ENCODE results near the gene CPA5.
A peak's percentile ranks its signal among the peaks of the same experiment; 100 is the strongest.

The CPA5 gene

GRCh38 chr7:130333832-130334231 lies 10.8 kb upstream of the CPA5 start:
- DNase-seq = no peak

- DNase-seq = peak; percentile 75
Observed at GRCh38 chr7:130334274-130334673, 10.3 kb upstream of the CPA5 start.

DNA sequence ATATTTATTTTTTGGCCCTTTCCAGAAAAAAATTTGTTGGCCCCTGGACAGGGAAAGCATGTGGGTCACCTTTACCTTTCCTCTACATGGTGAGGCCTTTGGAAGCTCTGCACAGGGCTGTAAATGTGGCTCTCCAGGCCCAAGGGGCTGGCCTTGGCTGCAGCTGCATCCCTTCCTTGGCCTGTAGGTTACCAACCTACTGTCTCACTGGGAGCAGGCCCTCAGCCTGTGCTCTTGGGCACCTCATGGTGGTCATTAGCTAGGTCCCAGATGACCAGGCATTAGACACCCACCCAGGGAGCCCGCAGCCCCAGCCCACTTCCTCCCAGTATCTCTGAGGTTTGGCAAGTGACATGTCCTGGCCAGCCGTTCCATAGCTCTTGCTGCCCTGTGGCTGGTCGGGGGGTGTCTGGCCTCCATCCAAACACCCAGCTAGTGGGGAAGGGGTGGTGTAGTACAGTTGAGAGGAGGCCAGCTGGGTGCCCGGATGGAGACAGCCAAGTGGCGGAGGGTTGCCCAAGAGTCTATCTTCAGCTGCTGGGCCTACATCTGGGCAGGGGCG lies 7.1 kb upstream of the CPA5 start:
- DNase-seq = no peak

GRCh38 chr7:130338233-130338632 lies 6.4 kb upstream of the CPA5 start:
- no peak for DNase-seq

DNA sequence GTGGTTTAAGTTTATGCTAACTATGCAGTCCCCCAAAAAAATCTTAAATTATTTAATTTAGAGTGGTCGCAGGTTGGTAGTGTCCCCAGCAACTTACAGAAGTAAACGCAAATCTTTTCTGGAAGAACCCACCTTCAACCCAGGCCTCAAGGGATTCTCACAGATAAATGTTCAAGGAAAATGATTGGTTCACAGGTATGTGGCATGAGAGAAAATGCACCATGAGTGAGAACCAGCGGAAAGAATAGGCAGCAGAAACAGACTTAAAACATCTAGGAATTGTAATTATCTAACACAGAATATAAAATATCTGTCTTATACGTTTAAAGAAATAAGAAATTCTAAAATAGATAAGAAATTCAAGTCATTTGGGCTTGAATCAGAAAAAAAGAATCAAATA lies 2.7 kb upstream of the CPA5 start:
- no peak for DNase-seq

GRCh38 chr7:130342701-130343380 lies 1.8 kb upstream of the CPA5 start:
- DNase-seq = no peak

- DNase-seq = peak; percentile 76
Observed at GRCh38 chr7:130345136-130345535, 520 bp downstream of the CPA5 start.

GRCh38 chr7:130345725-130346124 lies 1.1 kb downstream of the CPA5 start:
- DNase-seq = no peak

DNA sequence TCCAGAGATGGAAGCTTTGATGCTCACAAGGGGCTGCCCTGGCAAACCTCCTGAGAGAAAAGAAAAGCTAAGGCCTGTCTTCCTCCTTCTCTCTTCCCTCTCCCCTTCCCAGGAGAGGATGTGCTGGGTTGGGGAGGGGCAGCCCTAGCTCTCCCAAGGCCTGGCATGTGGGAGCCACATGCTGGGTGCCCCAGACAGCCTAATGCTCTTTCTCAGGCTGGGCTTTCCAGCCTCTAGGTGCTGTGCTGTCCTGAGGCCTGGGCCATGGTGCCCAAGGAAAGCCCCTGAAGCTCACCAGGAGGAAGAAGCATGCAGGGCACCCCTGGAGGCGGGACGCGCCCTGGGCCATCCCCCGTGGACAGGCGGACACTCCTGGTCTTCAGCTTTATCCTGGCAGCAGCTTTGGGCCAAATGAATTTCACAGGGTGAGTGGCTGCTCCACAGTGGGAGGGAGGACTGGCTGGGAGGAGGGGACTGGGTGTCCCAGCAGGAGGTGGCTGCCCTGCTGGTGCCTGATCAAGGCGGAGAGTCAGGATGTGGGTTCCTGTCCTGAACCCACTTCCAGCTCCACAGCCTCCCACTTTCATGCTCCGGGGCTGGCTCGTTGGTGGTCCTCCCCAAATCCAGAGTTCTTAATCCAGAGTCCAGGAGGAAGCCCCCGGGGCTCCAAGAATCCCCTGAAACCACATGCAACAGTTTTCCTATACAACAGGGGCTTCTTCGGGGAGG lies 1.7 kb downstream of the CPA5 start:
- no peak for DNase-seq

GRCh38 chr7:130346941-130347340 lies 2.3 kb downstream of the CPA5 start:
- DNase-seq = no peak

DNA sequence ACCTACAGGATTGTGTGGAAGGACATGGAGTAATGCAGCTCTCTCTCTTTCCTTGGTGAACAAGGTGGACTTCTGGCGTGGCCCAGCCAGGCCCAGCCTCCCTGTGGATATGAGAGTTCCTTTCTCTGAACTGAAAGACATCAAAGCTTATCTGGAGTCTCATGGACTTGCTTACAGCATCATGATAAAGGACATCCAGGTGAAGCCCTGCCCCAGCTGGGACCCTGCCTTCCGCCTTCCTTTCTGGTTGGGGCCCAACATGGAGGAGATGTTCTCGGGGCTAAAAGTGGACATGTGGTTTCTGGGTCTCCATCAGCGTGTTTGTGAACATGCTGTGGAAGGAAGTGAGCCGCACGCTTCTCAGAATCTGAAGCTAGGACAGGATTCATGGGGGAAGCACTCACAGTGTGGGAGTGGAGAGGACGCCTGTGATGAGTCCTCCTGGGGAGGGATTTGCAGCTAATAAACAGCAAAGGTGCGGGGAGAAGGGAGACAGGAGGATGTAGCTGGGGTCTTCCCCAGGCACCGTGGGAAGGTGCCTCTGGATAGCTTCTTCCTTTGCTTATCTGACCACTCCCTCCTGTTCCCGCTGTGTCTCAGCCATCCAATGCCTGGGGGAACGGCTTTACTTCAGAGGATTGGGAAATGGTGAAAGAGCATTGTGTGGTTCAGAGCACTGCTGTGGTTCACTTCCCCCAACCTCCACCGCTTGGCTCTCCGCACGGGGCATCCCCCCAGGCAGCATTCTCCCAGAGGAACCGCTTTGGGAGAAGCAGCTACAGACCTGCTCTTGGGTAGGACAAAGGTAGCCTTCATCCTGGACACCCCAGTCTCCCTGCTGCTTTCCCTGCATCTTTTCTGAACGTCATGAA lies 5.5 kb downstream of the CPA5 start:
- DNase-seq = no peak

GRCh38 chr7:130350945-130351790 lies 6.6 kb downstream of the CPA5 start:
- DNase-seq = peak; percentile 92

DNA sequence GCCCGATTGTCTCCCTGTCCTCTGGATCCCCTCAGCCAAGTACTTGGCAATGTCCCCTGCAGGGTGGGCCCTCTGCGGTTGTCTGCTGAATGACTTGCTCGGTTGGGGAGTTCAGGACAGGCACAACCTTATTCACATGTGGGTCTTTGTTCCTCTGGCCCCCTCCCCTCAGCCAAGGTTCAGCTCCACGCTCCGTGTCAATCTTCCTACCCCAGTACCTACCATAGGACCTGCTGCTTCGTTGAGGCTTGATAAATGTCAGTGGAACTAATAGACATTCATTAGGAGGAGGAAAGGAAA lies 7.1 kb downstream of the CPA5 start:
- no peak for DNase-seq

DNA sequence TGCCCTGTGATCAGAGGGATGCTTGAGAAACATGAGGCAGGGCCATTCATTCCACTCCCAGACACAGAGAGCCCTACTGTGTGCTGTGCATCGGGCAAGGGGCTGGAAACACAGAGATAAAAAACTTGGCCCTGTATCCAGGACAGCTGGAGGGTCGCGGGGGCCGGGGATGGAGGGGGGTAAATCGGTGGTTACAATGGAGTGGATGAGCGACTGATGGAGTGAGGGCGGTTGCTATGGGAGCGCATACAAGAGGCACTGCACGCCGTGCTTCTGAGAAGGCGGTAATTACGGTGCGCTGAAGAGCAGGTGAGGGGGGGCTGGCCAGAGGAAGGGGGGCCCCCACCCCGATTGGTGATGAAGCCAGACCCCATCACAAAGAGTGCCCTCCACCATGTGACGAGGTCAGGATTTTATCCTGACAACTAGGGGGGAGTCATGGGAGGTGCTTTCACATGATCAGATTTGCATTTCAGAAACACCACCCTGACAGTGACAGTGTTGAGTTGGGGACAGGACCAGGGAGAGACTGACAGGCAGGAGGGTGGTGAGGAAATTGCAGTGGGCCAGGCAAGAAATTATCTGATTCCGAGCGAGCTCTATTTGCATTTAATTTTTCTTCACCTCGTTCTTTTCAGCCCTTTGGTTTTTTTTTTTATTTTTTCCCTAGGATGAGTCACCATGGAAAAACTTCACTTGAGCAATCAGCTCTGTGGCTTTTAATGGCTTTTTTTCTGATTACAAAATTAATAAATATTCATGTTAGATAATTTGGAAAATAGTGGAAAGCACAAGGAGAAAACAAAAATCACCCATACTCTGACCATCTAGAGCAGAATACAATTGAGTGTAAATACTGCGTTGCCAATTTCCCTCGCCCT lies 7.8 kb downstream of the CPA5 start:
- no peak for DNase-seq

- DNase-seq = no peak
Observed at GRCh38 chr7:130353196-130353595, 8.6 kb downstream of the CPA5 start.

DNA sequence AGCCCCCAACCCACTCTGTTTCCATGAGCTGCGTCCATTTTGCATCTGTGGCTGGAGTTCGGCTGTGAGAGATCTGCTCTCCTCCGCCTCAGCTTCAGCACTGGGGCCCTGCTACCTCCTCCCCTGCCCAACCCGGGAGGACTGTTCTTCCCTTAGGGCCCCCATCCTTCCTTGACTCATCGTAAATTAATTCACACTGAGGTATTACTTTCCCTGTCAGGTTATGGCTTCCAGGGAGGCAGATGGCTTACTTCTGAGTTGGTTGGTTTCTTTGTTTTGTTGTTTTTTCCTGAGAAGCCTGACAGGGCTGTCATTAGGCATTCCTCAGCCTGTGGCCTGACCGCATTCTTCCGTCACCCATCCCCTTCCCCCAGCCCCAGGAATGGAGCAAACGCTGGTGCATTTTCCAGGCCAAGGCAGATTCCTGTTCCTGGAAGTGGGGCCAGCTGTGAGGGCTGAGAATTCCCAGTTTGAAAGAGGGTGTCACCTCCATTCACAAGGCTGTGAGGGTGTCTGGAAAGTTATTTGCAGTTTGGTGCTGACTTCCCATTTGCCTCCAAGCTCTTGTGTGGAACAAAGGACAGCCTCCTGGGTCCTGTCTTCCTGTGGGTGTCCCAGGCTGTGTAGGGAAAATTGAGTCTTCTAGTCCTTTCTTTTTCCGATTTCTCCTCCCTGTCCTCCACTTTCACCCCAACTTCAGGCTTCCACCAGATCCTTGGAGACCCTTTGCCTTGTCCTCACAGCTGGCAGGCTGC lies 11.7 kb downstream of the CPA5 start:
- peak; percentile 95 for DNase-seq

GRCh38 chr7:130356876-130357611 lies 12.4 kb downstream of the CPA5 start:
- DNase-seq = peak; percentile 86

DNA sequence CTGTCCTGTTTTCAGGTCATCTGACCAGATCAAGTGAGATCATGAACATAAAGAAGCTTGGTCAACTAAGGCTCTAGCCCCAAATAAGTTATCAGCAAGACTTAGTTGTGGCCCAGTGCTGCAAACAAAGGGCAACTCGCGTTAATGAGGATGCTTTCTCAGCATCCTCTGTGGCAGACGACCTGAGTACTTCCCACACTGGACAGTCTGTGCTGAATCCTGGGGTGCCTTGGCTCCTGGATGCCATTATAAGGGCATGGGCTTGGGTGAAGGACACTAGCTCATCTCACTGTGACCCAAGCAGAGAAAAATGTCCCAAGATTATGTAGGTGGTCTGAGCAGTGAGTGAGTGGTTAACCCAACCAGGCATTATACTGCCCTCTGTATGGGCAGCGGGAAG lies 13.9 kb downstream of the CPA5 start:
- no peak for DNase-seq

DNA sequence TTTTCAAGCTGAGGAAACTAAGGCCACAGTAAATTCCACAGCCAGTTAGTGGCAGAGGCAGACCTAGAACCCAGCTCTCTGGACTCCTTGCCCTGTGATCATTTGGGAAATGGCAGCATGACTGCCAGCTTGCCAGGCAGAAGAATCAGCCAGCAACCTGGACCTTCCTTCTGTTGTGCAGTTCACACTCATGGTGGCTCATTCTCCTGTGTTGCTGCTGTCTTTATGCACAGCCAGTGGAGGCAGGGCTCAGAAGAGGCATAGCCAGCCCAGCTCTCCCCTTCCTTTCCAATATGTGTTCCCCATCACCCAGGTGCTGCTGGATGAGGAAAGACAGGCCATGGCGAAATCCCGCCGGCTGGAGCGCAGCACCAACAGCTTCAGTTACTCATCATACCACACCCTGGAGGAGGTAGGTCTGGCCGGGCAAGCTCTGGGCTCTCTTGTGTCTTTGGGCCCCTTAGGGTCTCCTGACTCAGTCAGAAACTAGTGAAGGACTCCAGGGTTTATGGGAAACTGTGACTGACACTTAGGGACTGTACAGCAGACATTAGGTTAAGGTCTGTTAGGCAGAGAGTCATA lies 14.8 kb downstream of the CPA5 start:
- no peak for DNase-seq

DNA sequence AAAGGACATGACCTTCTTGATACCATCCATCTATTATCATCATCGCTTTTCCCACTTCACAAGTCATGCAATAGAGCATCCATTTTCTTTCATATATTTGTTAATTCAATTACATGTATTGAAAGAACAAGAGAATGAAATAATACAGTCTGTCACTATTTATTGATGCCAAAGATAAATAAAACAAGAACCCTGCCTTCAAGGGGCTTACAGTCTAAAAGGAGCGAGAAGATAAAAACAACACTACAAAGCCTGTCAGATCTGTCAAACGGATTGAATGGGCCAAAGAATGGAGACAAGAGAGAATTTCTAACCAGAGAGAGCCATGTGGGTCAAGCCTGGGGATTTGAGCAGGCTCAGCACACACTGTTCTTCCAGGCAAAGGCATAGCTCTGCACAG lies 15.9 kb downstream of the CPA5 start:
- DNase-seq = no peak
